AG04450 (cell line): ENCODE results near the gene TMIGD2. TPM values are rescaled to one million over a fixed set of nuclear protein-coding genes. Genes with fewer than 3 reads are reported as not detected.
"Not testable (repeated sequence)": the region's sequence is repeated elsewhere in the genome, so short reads cannot be mapped to it uniquely, and the experiment has no call there.

ENCODE experiments used
- CTCF ChIA-PET: fragments of 300-600, 350-600 bp; formaldehyde crosslinking; extraction: SDS; loops from one replicate; lab custom pipeline; 2022; ENCODE audit warnings: antibody characterized with exemption, inconsistent platforms; lab: Charles Lee
- POLR2A ChIA-PET: fragments of 350-600 bp; formaldehyde crosslinking; extraction: SDS; loops from one replicate; lab custom pipeline; 2021; ENCODE audit warnings: antibody characterized with exemption, inconsistent platforms; lab: Yijun Ruan, JAX
- DNase-seq: peaks from one replicate; pipeline ENCODE4 v3.0.0-alpha.2; 2011; ENCODE audit warnings: low read depth, low spot score
- H3K27ac ChIP-seq: one replicate; pipeline ENCODE4 v1.5.1; 2012; ENCODE audit warnings: low read depth, low read length, control low read depth
- H3K27me3 ChIP-seq: one replicate; pipeline ENCODE4 v1.6.0; 2012; ENCODE audit warnings: low read length; ENCODE audit not compliant: control insufficient read depth, insufficient read depth
- H3K4me3 ChIP-seq: 2 replicates; pipeline ENCODE4 v1.5.1; 2011; ENCODE audit warnings: mild to moderate bottlenecking, low read depth, low read length, control low read depth
- H3K9me3 ChIP-seq: 2 replicates; pipeline ENCODE4 v1.5.1; 2012; ENCODE audit warnings: low read length; ENCODE audit not compliant: control insufficient read depth, insufficient read depth
- CTCF ChIP-seq: IDR thresholded peaks from 2 replicates; pipeline ENCODE4 v1.5.1; 2011; ENCODE audit warnings: low read depth, low read length, control low read depth, inconsistent platforms
- polyA plus RNA-seq: library from polyadenylated mRNA; depleted of rRNA; stranded (reverse); fragments of >200 nt; gene quantifications from 2 replicates; pipeline ENCODE4 v1.2.3, GENCODE V29; 2011

Gene TMIGD2
- polyA plus RNA-seq, 1 experiment = not detected

DNA sequence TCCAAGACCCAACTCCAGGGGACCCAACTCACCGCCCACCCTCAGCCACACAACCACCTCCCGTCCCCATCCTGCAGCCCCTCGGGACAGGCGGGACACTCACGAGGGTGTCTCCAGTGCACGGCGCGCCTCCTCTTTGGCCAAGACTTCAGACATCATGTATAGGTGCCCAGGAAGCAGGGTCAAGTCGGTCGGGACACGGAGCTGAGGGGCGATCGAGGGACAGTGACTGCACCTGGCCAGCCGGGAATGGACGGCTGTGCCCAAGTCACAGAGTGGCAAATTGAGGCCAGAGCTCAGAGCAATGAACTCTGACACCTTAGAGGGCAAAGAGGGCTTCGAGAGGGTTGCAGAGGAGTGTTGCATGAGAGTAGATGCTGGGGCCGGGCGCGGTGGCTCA is 27.7 kb upstream of the TMIGD2 start:
- TF ChIP-seq CTCF = no peak
- Histone ChIP-seq H3K27me3 (no peaks in the 10 kb centered on the region), H3K27ac (no peak overlapping the region), H3K9me3 (peaks cover 10% of the 10 kb centered on the region; the same call in 1 of the 2 replicates), H3K4me3 (no peak overlapping the region)
- no peak for DNase-seq
- POLR2A ChIA-PET = interaction anchor here (0.6 kb wide), 1 partner anchor 13 kb away, joined by 3 read pairs; no protein-coding TSS in a partner anchor
- CTCF ChIA-PET = no interaction called here

- H3K27ac ChIP-seq, DNase-seq: not testable (repeated sequence)
Observed at GRCh38 chr19:4328991-4329681, 26.9 kb upstream of the TMIGD2 start.

DNA sequence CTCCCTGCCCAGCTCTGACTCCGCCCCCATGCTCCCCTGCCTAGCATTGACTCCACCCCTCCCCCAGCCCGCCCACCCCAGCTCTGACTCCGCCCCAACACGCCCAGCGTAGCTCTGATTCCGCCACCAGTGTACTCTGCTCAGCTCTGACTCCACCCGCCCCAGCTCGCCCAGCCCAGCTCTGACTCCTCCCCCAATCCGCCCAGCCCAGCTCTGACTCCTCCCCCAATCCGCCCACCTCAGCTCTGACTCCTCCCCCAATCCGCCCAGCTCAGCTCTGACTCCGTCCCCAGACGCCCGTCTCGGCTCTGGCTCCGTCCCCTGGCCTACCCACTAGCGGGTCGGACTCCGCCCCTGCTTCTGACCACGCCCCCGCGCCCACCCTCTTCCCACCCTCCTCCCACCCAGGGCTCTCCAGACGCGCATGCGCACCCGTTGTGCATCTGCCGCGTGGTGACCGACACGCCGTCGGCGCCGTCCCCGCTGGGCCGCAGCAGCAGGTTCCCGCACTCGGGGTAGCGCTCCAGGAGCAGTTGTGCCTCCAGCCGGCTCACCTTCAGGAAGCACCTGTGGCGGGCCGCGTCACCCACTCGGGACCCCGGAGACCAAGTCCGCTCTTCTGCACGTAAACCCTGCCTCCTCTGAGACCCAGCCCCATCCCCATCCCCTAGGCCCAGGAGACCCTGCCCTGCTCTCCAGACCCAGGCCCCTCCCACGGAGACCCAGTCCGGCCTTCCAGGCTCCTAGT is 26.2 kb upstream of the TMIGD2 start:
- peak; percentile 94 for DNase-seq
- ChIA-PET POLR2A (interaction anchor here (0.6 to 1.5 kb wide), 4 partner anchors 9 to 305 kb away, joined by 3 to 9 read pairs (median 4); partner anchors contain the start of gene MPND), CTCF (no interaction called here)
- H3K27me3 ChIP-seq = no peaks in the 10 kb centered on the region
- TF ChIP-seq CTCF = no peak
- no peak overlapping the region for H3K27ac ChIP-seq
- peak overlapping the region; percentile 74 for H3K4me3 ChIP-seq
- peaks cover 10% of the 10 kb centered on the region; the same call in 1 of the 2 replicates for H3K9me3 ChIP-seq

More at GRCh38 chr19:4328991-4329681, 26.9 kb upstream of the TMIGD2 start:
- H3K9me3 ChIP-seq = peaks cover 10% of the 10 kb centered on the region; the same call in 1 of the 2 replicates
- H3K4me3 ChIP-seq = peak overlapping the region; percentile 74
- H3K27me3 ChIP-seq, CTCF ChIA-PET: not testable (repeated sequence)
- POLR2A ChIA-PET = interaction anchor here (1.5 kb wide), 1 partner anchor 14 kb away, joined by 9 read pairs; the partner anchor contains the start of gene MPND

DNA sequence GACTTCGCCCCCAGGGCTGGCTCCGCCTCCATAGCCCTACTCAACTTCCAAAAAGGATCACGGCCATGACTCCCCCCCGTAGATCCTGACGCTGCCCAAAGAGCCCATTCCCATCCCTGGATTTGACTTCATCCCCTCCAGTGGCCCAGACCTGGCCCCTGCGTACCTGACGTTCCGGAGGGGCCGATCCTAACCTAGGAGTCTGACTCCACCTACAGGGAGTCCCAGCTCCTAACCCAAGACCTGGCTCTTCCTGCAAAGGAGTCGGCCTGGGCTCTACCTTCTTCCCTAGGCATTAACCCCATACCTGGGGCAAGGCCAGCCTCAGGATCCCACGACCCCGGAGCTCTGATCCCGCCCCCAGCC is 25.7 kb upstream of the TMIGD2 start:
- ChIA-PET CTCF (no interaction called here), POLR2A (interaction anchor here (0.6 to 1.5 kb wide), 3 partner anchors 10 to 305 kb away, joined by 3 to 9 read pairs (median 3); partner anchors contain the start of gene MPND)
- no peak for TF ChIP-seq CTCF
- DNase-seq = no peak
- Histone ChIP-seq H3K27me3 (no peaks in the 10 kb centered on the region), H3K4me3 (peak overlapping the region; percentile 52), H3K27ac (no peak overlapping the region), H3K9me3 (peaks cover 10% of the 10 kb centered on the region; the same call in 1 of the 2 replicates)

DNA sequence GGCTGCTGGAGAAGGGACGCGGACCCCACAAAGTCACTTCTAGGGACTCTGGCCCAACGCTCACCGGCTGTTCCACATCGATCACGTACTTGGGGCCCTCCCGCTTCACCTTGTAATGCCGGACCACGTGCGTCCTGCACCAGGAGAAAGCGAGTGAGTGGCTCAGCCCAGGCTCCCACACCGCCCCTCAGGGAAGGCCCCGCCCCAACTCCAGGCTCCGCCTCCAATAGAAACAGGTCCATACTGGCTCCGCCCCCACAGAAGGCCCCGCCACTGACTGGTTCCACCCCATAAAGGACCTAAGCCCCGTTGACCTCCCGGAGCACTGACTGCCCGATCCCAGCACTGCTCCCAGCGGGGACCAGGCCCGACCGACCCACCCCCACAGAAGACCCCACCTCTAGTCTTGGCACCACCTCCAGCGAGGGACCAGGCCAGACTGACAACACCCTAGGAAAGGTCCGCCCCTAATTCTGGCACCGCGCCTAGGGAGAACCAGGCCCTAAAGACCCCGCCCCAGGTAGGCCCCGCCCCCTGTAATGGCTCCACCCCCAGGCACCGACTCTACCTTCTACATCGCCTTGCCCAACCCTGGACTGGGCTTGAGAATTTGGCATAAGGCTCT is 25.2 kb upstream of the TMIGD2 start:
- Histone ChIP-seq H3K27ac (no peak overlapping the region), H3K9me3 (peaks cover 12% of the 10 kb centered on the region), H3K4me3 (peak overlapping the region; percentile 52), H3K27me3 (no peaks in the 10 kb centered on the region)
- TF ChIP-seq CTCF = no peak
- ChIA-PET CTCF (no interaction called here), POLR2A (interaction anchor here (1.0 to 1.5 kb wide), 2 partner anchors 10 to 16 kb away, joined by 3 to 9 read pairs; partner anchors contain the start of gene MPND)
- no peak for DNase-seq
